ENCODE measurements around the gene BHMT2. TPM values are rescaled to one million over a fixed set of nuclear protein-coding genes. Genes with fewer than 3 reads are reported as not detected.
A peak's percentile ranks its signal among the peaks of the same experiment; 100 is the strongest.

The BHMT2 gene
- polyA plus RNA-seq, 1 of the 3 experiments (the other 2 are of a cell fraction) = not detected

DNA sequence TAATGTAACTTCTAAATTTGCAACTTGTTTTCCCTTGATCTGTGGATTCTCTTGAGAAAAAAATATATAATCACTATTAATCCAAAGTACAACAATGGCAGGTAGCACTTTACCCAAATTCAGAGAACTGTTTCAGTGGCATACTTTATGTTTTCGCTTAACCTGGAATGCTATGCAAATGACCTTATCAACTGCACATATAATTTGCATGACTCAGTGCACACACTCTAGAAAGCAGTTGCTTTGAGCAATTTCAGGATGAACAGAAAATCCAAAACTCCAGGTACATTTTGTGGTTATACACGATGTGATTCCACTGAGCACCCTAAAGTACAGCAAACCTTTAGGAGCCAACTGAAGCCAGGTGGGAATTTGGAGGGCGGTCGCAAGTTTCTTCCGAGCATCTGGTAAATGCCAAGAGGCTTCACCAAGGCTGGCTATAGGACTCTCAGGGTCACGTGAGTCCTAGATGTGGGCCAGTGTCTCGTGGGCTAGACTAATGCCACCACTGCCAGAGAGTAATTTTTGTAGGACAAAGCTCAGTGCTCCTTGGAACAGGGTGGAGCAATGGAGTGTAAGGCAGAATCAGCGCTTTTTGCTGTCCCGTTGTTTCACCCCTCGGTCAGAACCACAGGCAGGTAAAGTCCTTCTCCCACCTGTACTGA lies 37.4 kb upstream of the BHMT2 start:
- H3F3A ChIP-seq (replicated peaks; ENCODE audit: insufficient read depth) = no peaks in the 10 kb centered on the region
- CTCF ChIA-PET = no interaction called here
- no peaks in the 10 kb centered on the region for H3K9me3 ChIP-seq
- no peak overlapping the region for H3K9ac ChIP-seq
- no peaks in the 10 kb centered on the region for H3K27me3 ChIP-seq (ENCODE audit: insufficient read depth)
- no peaks in the 10 kb centered on the region for H4K20me1 ChIP-seq (ENCODE audit: insufficient read depth)
- H3K4me1 ChIP-seq (ENCODE audit: control insufficient read depth in 1 of 2, insufficient read depth in 2 of 2, low read depth in 1 of 2, low read length in 1 of 2) = peaks cover 0 to 12% of the 10 kb centered on the region in 2 experiments; a peak in 2 of 4 replicates
- POLR2A ChIA-PET = no interaction called here
- H3K36me3 ChIP-seq (replicated peaks in 1 of 2; ENCODE audit: control insufficient read depth in 1 of 2, insufficient read depth in 2 of 2, low read length in 1 of 2) = no peaks in the 10 kb centered on the region
- H3K79me2 ChIP-seq (ENCODE audit: insufficient read depth) = no peaks in the 10 kb centered on the region
- DNase-seq = no peak
- WGBS (ENCODE audit: low lambda C conversion rate) = 86% methylated on average over 10 of the region's 10 CpGs
- no peak overlapping the region for H3K4me3 ChIP-seq (ENCODE audit: low read depth in 2 of 2, low read length in 1 of 2)
- no peak overlapping the region for H3K4me2 ChIP-seq
- no peaks in the 10 kb centered on the region for H3K9me2 ChIP-seq
- TF ChIP-seq, protein P1, sequence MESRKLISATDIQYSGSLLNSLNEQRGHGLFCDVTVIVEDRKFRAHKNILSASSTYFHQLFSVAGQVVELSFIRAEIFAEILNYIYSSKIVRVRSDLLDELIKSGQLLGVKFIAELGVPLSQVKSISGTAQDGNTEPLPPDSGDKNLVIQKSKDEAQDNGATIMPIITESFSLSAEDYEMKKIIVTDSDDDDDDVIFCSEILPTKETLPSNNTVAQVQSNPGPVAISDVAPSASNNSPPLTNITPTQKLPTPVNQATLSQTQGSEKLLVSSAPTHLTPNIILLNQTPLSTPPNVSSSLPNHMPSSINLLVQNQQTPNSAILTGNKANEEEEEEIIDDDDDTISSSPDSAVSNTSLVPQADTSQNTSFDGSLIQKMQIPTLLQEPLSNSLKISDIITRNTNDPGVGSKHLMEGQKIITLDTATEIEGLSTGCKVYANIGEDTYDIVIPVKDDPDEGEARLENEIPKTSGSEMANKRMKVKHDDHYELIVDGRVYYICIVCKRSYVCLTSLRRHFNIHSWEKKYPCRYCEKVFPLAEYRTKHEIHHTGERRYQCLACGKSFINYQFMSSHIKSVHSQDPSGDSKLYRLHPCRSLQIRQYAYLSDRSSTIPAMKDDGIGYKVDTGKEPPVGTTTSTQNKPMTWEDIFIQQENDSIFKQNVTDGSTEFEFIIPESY (IDR thresholded peaks at IDR 0.05; ENCODE audit: borderline replicate concordance, low read depth) = no peak
- TF ChIP-seq RXRA (IDR thresholded peaks at IDR 0.05; ENCODE audit: borderline replicate concordance, low read depth) = no peak
- no peak for TF ChIP-seq FOXM1 (IDR thresholded peaks at IDR 0.05; ENCODE audit: low read depth)
- no peak for TF ChIP-seq TCF12 (IDR thresholded peaks at IDR 0.05)
- TF ChIP-seq, protein P2, sequence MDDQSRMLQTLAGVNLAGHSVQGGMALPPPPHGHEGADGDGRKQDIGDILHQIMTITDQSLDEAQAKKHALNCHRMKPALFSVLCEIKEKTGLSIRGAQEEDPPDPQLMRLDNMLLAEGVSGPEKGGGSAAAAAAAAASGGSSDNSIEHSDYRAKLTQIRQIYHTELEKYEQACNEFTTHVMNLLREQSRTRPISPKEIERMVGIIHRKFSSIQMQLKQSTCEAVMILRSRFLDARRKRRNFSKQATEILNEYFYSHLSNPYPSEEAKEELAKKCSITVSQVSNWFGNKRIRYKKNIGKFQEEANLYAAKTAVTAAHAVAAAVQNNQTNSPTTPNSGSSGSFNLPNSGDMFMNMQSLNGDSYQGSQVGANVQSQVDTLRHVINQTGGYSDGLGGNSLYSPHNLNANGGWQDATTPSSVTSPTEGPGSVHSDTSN (IDR thresholded peaks at IDR 0.05) = no peak
- TF ChIP-seq, protein P3, sequence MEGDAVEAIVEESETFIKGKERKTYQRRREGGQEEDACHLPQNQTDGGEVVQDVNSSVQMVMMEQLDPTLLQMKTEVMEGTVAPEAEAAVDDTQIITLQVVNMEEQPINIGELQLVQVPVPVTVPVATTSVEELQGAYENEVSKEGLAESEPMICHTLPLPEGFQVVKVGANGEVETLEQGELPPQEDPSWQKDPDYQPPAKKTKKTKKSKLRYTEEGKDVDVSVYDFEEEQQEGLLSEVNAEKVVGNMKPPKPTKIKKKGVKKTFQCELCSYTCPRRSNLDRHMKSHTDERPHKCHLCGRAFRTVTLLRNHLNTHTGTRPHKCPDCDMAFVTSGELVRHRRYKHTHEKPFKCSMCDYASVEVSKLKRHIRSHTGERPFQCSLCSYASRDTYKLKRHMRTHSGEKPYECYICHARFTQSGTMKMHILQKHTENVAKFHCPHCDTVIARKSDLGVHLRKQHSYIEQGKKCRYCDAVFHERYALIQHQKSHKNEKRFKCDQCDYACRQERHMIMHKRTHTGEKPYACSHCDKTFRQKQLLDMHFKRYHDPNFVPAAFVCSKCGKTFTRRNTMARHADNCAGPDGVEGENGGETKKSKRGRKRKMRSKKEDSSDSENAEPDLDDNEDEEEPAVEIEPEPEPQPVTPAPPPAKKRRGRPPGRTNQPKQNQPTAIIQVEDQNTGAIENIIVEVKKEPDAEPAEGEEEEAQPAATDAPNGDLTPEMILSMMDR (IDR thresholded peaks at IDR 0.05) = no peak
- TF ChIP-seq RFX5 (IDR thresholded peaks at IDR 0.05; ENCODE audit: low read length) = no peak
- no peak for TF ChIP-seq REST (IDR thresholded peaks at IDR 0.05; ENCODE audit: low read depth, low read length)
- no peak for TF ChIP-seq CHD2 (IDR thresholded peaks at IDR 0.05; ENCODE audit: low read length, partially characterized antibody)
- TF ChIP-seq POLR2AphosphoS5 (IDR thresholded peaks at IDR 0.05; ENCODE audit: low read depth, low read length) = no peak
- no peak for TF ChIP-seq NFIC (IDR thresholded peaks at IDR 0.05; ENCODE audit: borderline replicate concordance)
- no peak for TF ChIP-seq TEAD4 (IDR thresholded peaks at IDR 0.05; ENCODE audit: borderline replicate concordance, insufficient read depth)
- TF ChIP-seq MXI1 (IDR thresholded peaks at IDR 0.05; ENCODE audit: low read depth, low read length) = no peak
- H2AFZ ChIP-seq (ENCODE audit: low read depth) = no peak overlapping the region
- H3K27ac ChIP-seq (ENCODE audit: low read depth in 2 of 2, low read length in 1 of 2) = peak overlapping the region in 1 of 2 experiments; percentile 94; a peak in 2 of 4 replicates

All from SK-N-SH (cell line).